Activated CD4-positive, alpha-beta memory T cell treated with anti-CD3 and anti-CD28 coated beads, Interleukin-2, amount 10 ng/mL, durations not matched to agents 7 days and 5 days (primary cell): Measurements from ENCODE around the gene TMEM132A. TPM values are rescaled to one million over a fixed set of nuclear protein-coding genes. Genes with fewer than 3 reads are reported as not detected.

ENCODE experiments used
- CTCF ChIA-PET: fragments of 350-600 bp; sonication (Branson Sonifier 250); formaldehyde crosslinking; loops from one replicate; lab custom pipeline; 2021; ENCODE audit warnings: antibody characterized with exemption, inconsistent platforms; lab: Charles Lee
- POLR2A ChIA-PET: fragments of 350-600 bp; sonication (Branson Sonifier 250); formaldehyde crosslinking; loops from one replicate; lab custom pipeline; 2021; ENCODE audit warnings: antibody characterized with exemption; lab: Charles Lee
- DNase-seq: peaks from one replicate; pipeline ENCODE4 v3.0.0-alpha.2; 2020
- H3K27ac Mint-ChIP-seq: one replicate; pipeline ENCODE4 v1.8.0; 2021; ENCODE audit warnings: mild to moderate bottlenecking, mixed read lengths
- H3K27me3 Mint-ChIP-seq: one replicate; pipeline ENCODE4 v1.8.0; 2021; ENCODE audit warnings: mixed read lengths
- H3K36me3 Mint-ChIP-seq: one replicate; pipeline ENCODE4 v1.8.0; 2021; ENCODE audit warnings: low read depth, mixed read lengths
- H3K4me1 Mint-ChIP-seq: one replicate; pipeline ENCODE4 v1.8.0; 2021; ENCODE audit warnings: mixed read lengths
- H3K4me3 Mint-ChIP-seq: one replicate; pipeline ENCODE4 v1.8.0; 2021; ENCODE audit warnings: mild to moderate bottlenecking, mixed read lengths
- H3K9me3 Mint-ChIP-seq: one replicate; pipeline ENCODE4 v1.8.0; 2021; ENCODE audit warnings: mixed read lengths
- total RNA-seq, 2 experiments: library from RNA; stranded (reverse); gene quantifications; one replicate each; pipeline ENCODE4 v1.2.3, GENCODE V29; 2021

The TMEM132A gene
- total RNA-seq, 2 experiments from 2014 or later, result 0.30 TPM; not detected in 1

DNA sequence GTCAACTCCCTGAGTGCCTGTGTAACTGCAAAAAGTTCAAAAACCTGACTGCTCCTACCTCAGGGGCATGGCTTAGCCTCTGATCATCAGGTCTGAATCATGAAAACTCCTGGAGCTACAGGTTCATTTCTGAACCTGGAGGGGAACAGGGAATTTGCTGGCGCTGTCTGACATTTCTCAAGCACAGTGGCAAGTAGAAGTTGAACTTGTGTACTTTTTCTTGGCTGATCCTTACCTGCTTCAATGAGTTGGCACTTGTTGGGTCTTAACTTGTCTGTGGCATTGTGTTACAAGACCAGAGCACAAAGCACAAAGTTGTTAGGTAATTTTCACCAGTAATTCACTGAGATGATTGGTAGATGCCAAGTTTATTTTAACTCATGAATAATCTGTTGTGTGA lies 7.0 kb upstream of the TMEM132A start:
- DNase-seq, result no peak
- POLR2A ChIA-PET, result interaction anchor here (1.3 kb wide), 1 partner anchor 125 kb away, joined by 5 read pairs; no protein-coding TSS in a partner anchor
- peaks cover 38% of the 10 kb centered on the region for H3K4me1 Mint-ChIP-seq
- peaks cover 34% of the 10 kb centered on the region for H3K36me3 Mint-ChIP-seq
- H3K9me3 Mint-ChIP-seq, result no peaks in the 10 kb centered on the region
- CTCF ChIA-PET, result interaction anchor here (0.5 to 0.6 kb wide), 2 partner anchors 55 to 261 kb away, joined by 3 read pairs; no protein-coding TSS in a partner anchor
- no peaks in the 10 kb centered on the region for H3K27me3 Mint-ChIP-seq
- H3K4me3 Mint-ChIP-seq, result no peak overlapping the region
- H3K27ac Mint-ChIP-seq, result no peak overlapping the region

DNA sequence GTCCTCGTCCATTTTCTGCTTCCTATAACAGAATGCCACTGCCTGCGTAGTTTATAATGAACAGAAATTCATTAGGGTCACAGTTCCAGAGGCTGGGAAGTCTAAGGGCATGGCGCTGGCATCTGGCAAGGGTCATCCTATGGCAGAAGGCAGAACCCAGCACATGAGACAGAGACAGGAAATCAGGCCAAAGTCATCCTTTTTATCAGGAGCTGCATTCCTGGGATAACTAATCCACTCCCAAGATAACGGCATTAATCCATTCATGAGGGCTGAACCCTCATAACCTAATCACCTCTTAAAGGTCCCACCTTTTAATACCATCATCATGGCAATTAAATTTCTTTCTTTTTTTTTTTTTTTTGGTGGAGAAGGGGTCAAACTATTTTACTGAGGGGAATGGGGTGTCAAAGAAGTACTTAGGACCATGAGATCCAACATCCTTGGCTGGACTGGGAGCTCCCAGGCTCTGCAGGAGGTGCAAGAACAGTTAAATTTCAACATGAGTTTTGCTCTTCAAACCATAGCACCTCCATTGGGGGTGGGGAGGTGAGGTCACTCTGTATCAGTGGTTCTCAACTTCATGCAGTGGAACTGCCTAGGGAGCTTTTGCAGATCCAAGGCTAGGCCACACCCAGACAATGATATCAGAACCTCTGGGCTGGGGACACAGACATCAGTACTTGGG lies 5.9 kb upstream of the TMEM132A start:
- Mint-ChIP-seq H3K4me3 (no peak overlapping the region), H3K9me3 (no peaks in the 10 kb centered on the region), H3K36me3 (peaks cover 46% of the 10 kb centered on the region), H3K4me1 (peaks cover 29% of the 10 kb centered on the region), H3K27me3 (no peaks in the 10 kb centered on the region), H3K27ac (no peak overlapping the region)
- no peak for DNase-seq
- POLR2A ChIA-PET, result interaction anchor here (0.5 to 1.3 kb wide), 2 partner anchors 124 to 130 kb away, joined by 3 to 5 read pairs; no protein-coding TSS in a partner anchor
- CTCF ChIA-PET, result no interaction called here

DNA sequence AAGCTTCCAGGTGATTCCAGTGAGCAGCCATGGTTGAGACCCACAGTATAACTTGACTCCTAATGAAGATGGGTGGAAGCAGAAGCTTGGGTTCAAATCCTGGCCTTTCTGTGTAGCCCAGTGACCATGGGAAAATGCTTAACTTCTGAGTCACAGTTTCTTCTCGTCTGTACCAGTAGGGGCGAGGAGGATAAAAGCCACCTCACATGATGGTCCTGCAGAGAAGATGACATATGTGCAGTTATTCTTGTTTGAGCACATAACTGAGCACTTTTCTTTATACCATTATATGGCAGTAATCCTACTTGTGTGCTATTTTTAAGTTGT lies 5.4 kb upstream of the TMEM132A start:
- CTCF ChIA-PET, result interaction anchor here (0.7 kb wide), 1 partner anchor 11 kb away, joined by 3 read pairs; no protein-coding TSS in a partner anchor
- no peak for DNase-seq
- H3K36me3 Mint-ChIP-seq, result peaks cover 48% of the 10 kb centered on the region
- H3K27me3 Mint-ChIP-seq, result peaks cover under 1% of the 10 kb centered on the region
- no peak overlapping the region for H3K4me3 Mint-ChIP-seq
- peaks cover 27% of the 10 kb centered on the region for H3K4me1 Mint-ChIP-seq
- H3K9me3 Mint-ChIP-seq, result no peaks in the 10 kb centered on the region
- POLR2A ChIA-PET, result interaction anchor here (1.1 kb wide), 1 partner anchor 10 kb away, joined by 3 read pairs; no protein-coding TSS in a partner anchor
- H3K27ac Mint-ChIP-seq, result no peak overlapping the region

DNA sequence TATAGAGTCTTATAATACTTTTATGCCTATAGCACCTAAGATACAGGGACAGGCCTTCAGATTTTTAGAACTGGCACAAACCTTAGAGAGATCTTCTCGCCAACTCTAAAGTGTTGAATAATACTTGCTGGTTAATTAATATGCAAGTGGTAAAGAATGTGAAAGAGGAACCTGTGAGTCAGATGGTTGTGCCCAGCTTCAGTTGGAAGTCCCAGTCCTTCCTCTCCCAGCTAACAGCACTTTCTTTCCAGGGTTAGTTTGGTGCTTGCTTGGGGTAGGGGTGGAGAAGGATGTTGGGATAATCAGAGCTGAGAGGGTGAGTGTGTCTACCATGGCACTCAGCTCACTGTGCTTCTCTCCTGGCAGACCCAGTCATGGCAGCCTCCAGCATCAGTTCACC lies 4.9 kb upstream of the TMEM132A start:
- Mint-ChIP-seq H3K27ac (no peak overlapping the region), H3K27me3 (peaks cover 3% of the 10 kb centered on the region), H3K4me3 (no peak overlapping the region), H3K9me3 (no peaks in the 10 kb centered on the region), H3K36me3 (peaks cover 46% of the 10 kb centered on the region), H3K4me1 (peaks cover 30% of the 10 kb centered on the region)
- ChIA-PET POLR2A (interaction anchor here (1.1 kb wide), 1 partner anchor 9 kb away, joined by 3 read pairs; no protein-coding TSS in a partner anchor), CTCF (interaction anchor here (0.7 kb wide), 1 partner anchor 11 kb away, joined by 3 read pairs; no protein-coding TSS in a partner anchor)
- DNase-seq, result no peak

DNA sequence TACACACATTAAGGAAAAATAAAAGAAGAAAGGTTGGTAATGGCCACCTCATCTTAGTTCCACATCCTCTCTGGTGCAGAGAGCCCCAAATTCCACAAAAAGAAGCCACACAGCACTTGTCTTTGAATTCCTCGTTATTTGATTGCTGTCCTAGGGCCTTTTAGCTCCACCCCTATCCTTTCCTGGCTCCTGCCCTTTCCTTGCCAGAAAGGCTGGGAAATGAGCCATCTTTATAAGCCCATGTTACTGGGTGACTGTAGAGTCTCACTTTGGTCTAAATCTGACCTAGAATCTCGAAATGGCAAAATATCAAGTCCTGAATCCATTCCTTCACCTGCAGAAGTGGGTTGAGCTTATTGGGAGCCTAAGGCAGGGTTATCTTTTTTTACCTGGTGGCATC lies 4.3 kb upstream of the TMEM132A start:
- Mint-ChIP-seq H3K36me3 (peaks cover 46% of the 10 kb centered on the region), H3K27ac (no peak overlapping the region), H3K4me3 (no peak overlapping the region), H3K9me3 (no peaks in the 10 kb centered on the region), H3K27me3 (peaks cover 4% of the 10 kb centered on the region), H3K4me1 (peaks cover 30% of the 10 kb centered on the region)
- ChIA-PET CTCF (no interaction called here), POLR2A (interaction anchor here (1.1 kb wide), 1 partner anchor 9 kb away, joined by 3 read pairs; no protein-coding TSS in a partner anchor)
- no peak for DNase-seq

DNA sequence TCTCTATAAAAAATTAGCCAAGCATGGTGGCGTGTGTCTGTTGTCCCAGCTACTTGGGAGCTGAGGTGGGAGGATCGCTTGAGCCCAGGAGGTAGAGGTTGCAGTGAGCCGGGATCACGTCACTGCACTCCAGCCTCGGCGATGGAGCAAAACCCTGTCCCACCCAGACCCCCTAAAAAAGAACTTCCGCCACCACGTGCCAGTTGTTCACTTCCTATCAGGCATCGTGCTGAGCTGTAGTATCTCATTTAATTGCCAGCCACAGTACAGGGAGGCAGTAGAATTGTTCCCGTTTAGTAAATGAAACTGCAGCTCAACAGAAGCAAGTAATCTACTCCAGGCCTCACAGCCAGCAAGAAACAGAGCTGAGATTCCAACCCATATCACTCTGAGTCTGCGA lies 3.0 kb upstream of the TMEM132A start:
- no peak for DNase-seq
- Mint-ChIP-seq H3K9me3 (no peaks in the 10 kb centered on the region), H3K27ac (no peak overlapping the region), H3K4me1 (peaks cover 30% of the 10 kb centered on the region), H3K27me3 (peaks cover 17% of the 10 kb centered on the region), H3K36me3 (peaks cover 42% of the 10 kb centered on the region), H3K4me3 (no peak overlapping the region)
- ChIA-PET CTCF (interaction anchor here (1.5 kb wide), 1 partner anchor 266 kb away, joined by 3 read pairs; no protein-coding TSS in a partner anchor), POLR2A (interaction anchor here (1.1 kb wide), 1 partner anchor 9 kb away, joined by 3 read pairs; no protein-coding TSS in a partner anchor)

DNA sequence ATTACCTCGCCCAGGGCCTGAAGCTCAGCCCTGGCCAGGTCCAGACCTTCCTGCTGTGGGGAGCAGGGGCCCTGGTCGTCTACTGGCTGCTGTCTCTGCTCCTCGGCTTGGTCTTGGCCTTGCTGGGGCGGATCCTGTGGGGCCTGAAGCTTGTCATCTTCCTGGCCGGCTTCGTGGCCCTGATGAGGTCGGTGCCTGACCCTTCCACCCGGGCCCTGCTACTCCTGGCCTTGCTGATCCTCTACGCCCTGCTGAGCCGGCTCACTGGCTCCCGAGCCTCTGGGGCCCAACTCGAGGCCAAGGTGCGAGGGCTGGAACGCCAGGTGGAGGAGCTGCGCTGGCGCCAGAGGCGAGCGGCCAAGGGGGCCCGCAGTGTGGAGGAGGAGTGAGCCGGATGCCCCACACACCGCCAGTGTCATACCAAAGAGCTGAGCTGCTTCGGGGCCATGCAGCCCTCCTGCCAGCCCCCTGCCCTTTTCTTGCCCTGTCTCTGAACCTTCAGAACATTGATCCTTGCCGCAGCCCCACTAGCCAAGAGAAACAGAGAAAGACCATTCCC lies 2.4 kb upstream of the TMEM132A start:
- Mint-ChIP-seq H3K9me3 (no peaks in the 10 kb centered on the region), H3K27ac (no peak overlapping the region), H3K36me3 (peaks cover 42% of the 10 kb centered on the region), H3K4me1 (peaks cover 25% of the 10 kb centered on the region), H3K27me3 (peaks cover 23% of the 10 kb centered on the region), H3K4me3 (no peak overlapping the region)
- DNase-seq, result no peak
- ChIA-PET POLR2A (interaction anchor here (1.1 kb wide), 1 partner anchor 9 kb away, joined by 3 read pairs; no protein-coding TSS in a partner anchor), CTCF (interaction anchor here (1.5 kb wide), 1 partner anchor 265 kb away, joined by 3 read pairs; no protein-coding TSS in a partner anchor)

DNA sequence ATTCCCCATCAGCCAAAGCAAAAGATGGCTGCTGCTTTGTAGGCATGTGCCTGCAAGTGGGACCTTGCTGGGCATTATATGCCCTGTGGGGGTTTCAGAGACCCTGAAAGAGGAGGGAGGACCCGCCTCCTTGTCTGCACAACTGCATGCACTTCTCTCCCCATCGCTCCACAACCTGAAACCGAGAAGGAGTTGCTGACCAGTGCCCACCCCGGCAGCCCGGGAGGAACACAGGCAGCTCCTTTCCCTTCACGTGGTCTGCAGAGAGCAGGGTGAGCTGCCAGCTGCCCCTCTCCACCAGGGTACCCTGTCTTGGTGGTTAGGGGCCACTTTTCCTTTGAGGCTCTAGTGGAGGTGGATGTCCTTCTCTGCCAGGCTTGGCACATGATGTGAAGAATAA lies 1.4 kb upstream of the TMEM132A start:
- Mint-ChIP-seq H3K27me3 (peaks cover 28% of the 10 kb centered on the region), H3K9me3 (no peaks in the 10 kb centered on the region), H3K4me1 (peaks cover 20% of the 10 kb centered on the region), H3K27ac (no peak overlapping the region), H3K4me3 (no peak overlapping the region), H3K36me3 (peaks cover 37% of the 10 kb centered on the region)
- no peak for DNase-seq
- ChIA-PET CTCF (no interaction called here), POLR2A (interaction anchor here (0.7 kb wide), 1 partner anchor 9 kb away, joined by 3 read pairs; no protein-coding TSS in a partner anchor)

DNA sequence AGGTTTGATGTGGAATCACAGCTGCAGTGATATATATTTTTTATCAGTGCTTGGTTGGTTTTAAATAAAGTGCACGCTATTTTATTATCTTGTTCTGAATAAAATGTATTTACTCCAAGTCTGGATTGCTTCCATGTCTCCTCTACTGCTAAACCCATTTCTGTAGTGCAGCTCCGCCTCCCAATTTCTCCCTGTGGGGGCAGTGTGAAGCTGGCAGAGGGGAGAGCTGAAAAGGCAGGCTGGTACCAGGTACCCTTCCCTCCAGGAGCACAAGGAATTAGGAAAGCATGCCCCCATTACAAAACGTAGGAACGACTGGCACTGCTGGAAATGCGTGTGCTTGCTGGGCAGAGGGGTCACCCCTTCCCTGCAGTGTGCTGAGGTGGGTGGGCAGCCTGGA lies 934 bp upstream of the TMEM132A start:
- no peak overlapping the region for H3K27ac Mint-ChIP-seq
- peaks cover 28% of the 10 kb centered on the region for H3K27me3 Mint-ChIP-seq
- no peaks in the 10 kb centered on the region for H3K9me3 Mint-ChIP-seq
- DNase-seq, result no peak
- ChIA-PET POLR2A (interaction anchor here (0.7 to 1.2 kb wide), 4 partner anchors 8 to 48 kb away, joined by 3 to 6 read pairs (median 4); partner anchors contain the start of gene CD6), CTCF (no interaction called here)
- peaks cover 37% of the 10 kb centered on the region for H3K36me3 Mint-ChIP-seq
- H3K4me1 Mint-ChIP-seq, result peaks cover 17% of the 10 kb centered on the region
- H3K4me3 Mint-ChIP-seq, result no peak overlapping the region

DNA sequence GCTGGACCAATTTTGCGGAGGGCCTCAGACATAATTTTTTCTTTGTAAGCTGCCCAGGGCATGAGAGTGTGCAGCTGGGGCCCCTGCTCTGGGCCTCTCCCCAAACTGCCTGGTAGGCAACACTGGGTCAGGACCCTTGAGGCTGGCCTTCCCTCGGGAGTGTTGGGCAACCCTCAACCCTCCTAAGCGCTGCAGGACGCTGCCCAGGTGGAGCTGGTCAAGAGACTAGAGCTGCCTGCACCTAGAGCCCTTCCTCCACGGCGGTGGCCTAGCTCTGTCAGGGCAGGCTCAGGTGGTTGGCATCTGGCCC lies 505 bp upstream of the TMEM132A start:
- POLR2A ChIA-PET, result interaction anchor here (0.7 to 1.2 kb wide), 4 partner anchors 8 to 48 kb away, joined by 3 to 6 read pairs (median 4); partner anchors contain the start of gene CD6
- H3K36me3 Mint-ChIP-seq, result peaks cover 37% of the 10 kb centered on the region
- no peaks in the 10 kb centered on the region for H3K9me3 Mint-ChIP-seq
- CTCF ChIA-PET, result no interaction called here
- H3K4me1 Mint-ChIP-seq, result peaks cover 17% of the 10 kb centered on the region
- DNase-seq, result no peak
- H3K27ac Mint-ChIP-seq, result no peak overlapping the region
- H3K27me3 Mint-ChIP-seq, result peaks cover 28% of the 10 kb centered on the region
- no peak overlapping the region for H3K4me3 Mint-ChIP-seq

DNA sequence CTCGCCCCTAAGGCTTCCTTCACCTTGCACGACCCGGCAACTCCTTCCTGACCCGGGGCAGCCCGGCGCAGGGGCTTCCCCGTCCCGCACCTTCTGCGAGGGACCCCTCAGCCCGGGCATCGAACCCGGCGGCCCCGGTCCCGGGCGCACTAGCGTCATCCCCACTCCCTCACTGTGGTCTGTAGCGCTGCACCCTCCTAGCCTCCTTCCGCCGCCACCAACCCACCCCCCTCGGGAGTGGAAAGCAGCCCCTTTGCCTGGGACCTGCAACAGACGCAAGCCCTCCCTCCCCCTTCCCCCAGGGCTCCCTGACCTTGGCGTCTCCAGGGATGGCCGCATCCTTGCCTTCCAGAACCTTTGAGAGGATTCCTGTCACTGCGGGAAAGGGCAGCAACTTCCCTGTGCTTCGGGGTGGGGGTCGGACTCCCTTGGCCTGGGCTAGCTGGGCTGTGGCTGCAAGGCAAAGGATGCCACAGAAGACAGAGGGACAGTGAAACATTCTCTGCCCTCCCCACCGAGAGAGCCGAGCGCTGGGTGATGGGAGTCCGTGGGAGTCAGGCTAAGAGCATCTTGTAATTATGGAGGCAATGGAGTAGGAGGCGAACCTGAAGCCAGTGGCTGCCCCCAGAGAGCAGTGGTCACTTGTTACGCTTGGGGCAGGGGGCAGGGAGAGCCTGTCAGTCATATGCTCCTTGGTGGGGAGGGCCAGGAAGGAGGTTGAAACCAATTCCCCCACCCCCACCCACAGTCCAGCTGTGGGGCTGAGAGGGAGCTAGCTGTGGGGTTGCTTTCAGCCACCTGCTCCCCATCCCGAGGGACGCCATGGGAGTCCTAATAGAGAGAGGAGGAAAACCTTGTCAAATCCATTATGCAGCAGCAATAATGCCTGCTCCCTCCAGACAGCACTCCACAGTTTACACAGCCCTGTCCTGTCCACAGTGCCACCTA lies 920 bp downstream of the TMEM132A start:
- CTCF ChIA-PET, result no interaction called here
- no peak for DNase-seq
- no peak overlapping the region for H3K4me3 Mint-ChIP-seq
- POLR2A ChIA-PET, result no interaction called here
- H3K27ac Mint-ChIP-seq, result no peak overlapping the region
- peaks cover 15% of the 10 kb centered on the region for H3K4me1 Mint-ChIP-seq
- H3K9me3 Mint-ChIP-seq, result no peaks in the 10 kb centered on the region
- H3K27me3 Mint-ChIP-seq, result peaks cover 37% of the 10 kb centered on the region
- peaks cover 31% of the 10 kb centered on the region for H3K36me3 Mint-ChIP-seq

DNA sequence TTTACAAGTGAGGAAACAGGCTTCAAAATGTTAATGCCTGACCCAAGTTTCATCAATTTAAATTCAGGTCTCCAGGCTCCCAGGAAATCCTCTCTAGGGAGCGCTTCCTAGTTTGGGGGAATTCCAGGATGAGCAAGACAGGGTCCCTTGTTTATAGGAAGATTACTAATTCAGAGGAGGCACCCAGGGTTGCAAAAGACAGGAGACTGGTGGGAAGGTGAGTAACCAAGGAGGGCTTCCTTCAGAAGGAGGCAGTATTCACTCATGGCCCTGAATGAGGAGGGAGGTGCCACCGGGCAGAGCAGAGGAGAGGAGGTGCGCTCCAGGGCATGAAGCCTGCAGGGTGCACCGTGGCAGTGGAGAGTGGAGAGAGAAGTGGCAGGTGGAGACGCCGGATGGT lies 1.6 kb downstream of the TMEM132A start:
- no peak overlapping the region for H3K4me3 Mint-ChIP-seq
- ChIA-PET CTCF (no interaction called here), POLR2A (interaction anchor here (0.6 kb wide), 1 partner anchor 11 kb away, joined by 3 read pairs; no protein-coding TSS in a partner anchor)
- peaks cover 15% of the 10 kb centered on the region for H3K4me1 Mint-ChIP-seq
- H3K27ac Mint-ChIP-seq, result no peak overlapping the region
- DNase-seq, result no peak
- H3K27me3 Mint-ChIP-seq, result peaks cover 40% of the 10 kb centered on the region
- H3K9me3 Mint-ChIP-seq, result no peaks in the 10 kb centered on the region
- H3K36me3 Mint-ChIP-seq, result peaks cover 24% of the 10 kb centered on the region
